ENCODE measurements around the gene MARK1. TPM values are rescaled to one million over a fixed set of nuclear protein-coding genes. Genes with fewer than 3 reads are reported as not detected.

MARK1 gene
- total and polyA plus RNA-seq, 2 of the 4 experiments (the other 2 are of a cell fraction): not detected

DNA sequence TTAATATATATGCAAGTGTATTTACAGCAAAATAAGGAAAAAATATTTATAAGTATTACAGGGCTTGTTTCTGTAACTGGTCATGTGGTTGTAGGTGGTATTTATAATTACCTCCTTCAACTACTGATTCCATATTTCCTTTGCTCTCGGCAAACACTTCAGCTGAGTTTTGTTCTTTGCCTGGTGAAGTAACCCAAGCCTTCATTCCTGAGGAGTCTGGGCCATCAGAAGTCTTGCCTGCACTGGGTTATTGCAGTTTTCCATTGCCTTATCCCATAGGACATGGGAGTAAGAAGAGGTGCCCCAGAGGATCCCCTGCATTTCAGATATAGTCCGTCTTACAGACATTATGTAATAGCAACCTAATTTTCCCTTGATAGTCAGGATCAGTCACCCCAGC, 23.8 kb downstream of the MARK1 start:
- BruUV-seq (replicated peaks): no TSS peak
- ChIA-PET POLR2A (ENCODE audit: unreplicated experiment) (interaction anchor here (1.1 kb wide), 1 partner anchor 18 kb away, joined by 4 read pairs; no protein-coding TSS in a partner anchor), CTCF (no interaction called here)
- Histone ChIP-seq H3K14ac (replicated peaks; ENCODE audit: low read depth, low read length) (no peak overlapping the region), H3K27me3 (ENCODE audit: control insufficient read depth, insufficient read depth, low read length) (no peaks in the 10 kb centered on the region), H3K79me1 (ENCODE audit: low read depth in 1 of 2, low read length in 2 of 2) (no peaks in the 10 kb centered on the region), H3K36me3 (ENCODE audit: control insufficient read depth, insufficient read depth, low read length) (no peaks in the 10 kb centered on the region), H3K18ac (ENCODE audit: low read depth, low read length) (no peak overlapping the region), H2AK9ac (replicated peaks; ENCODE audit: low read depth, low read length, poor library complexity) (no peak overlapping the region), H2BK5ac (ENCODE audit: low read depth, low read length, poor library complexity, severe bottlenecking) (no peak overlapping the region), H4K5ac (ENCODE audit: low read depth, low read length) (no peak overlapping the region), H2AFZ (replicated peaks; ENCODE audit: low read length, poor library complexity) (no peak overlapping the region), H3K4me2 (ENCODE audit: low read depth, low read length) (no peak overlapping the region), H3K23ac (ENCODE audit: low read depth, low read length) (no peak overlapping the region), H3K27ac (ENCODE audit: insufficient read depth, low read length) (no peak overlapping the region), H4K20me1 (ENCODE audit: insufficient read depth, low read length) (no peaks in the 10 kb centered on the region), H3K4me3 (ENCODE audit: insufficient read depth, low read depth, low read length) (no peak overlapping the region), H2BK120ac (ENCODE audit: low read depth, low read length) (no peak overlapping the region), H3K9ac (ENCODE audit: low read depth, low read length) (no peak overlapping the region), H3K9me1 (ENCODE audit: insufficient read depth, low read length) (no peaks in the 10 kb centered on the region), H2BK20ac (ENCODE audit: low read depth, low read length) (no peak overlapping the region), H3K9me3 (ENCODE audit: control insufficient read depth, insufficient read depth, low read length) (no peaks in the 10 kb centered on the region), H3K4ac (ENCODE audit: low read depth, low read length) (no peak overlapping the region), H3K4me1 (ENCODE audit: control insufficient read depth, insufficient read depth, low read length) (no peaks in the 10 kb centered on the region), H4K8ac (ENCODE audit: low read depth in 2 of 2, low read length in 2 of 2) (no peak overlapping the region), H2BK15ac (ENCODE audit: low read depth, low read length) (no peak overlapping the region), H2AK5ac (ENCODE audit: low read depth, low read length) (no peak overlapping the region), H4K91ac (ENCODE audit: insufficient read depth, low read depth, low read length) (no peak overlapping the region), H3K56ac (ENCODE audit: extremely low read depth, insufficient read depth, low read length) (no peak overlapping the region)
- no peak for ATAC-seq (ENCODE audit: low read depth)
- DNase-seq: no peak
- 100% methylated on average over 1 of the region's 2 CpGs; no CpG with 5 or more reads in 1 of the 2 experiments for WGBS, 2 experiments (ENCODE audit: extremely low coverage in 2 of 2, insufficient read length in 1 of 2)
- TF ChIP-seq CEBPB (IDR thresholded peaks at IDR 0.05; ENCODE audit: low read depth, low read length) (no peak), SMC3 (IDR thresholded peaks at IDR 0.05; ENCODE audit: low read depth, low read length) (no peak), MXI1 (IDR thresholded peaks at IDR 0.05; ENCODE audit: borderline replicate concordance, low read depth, low read length) (no peak), CTCF (conservative IDR thresholded peaks at IDR 0.05; ENCODE audit: low read depth, low read length) (no peak), POLR2A (IDR thresholded peaks at IDR 0.05; ENCODE audit: low read depth, low read length) (no peak), RFX5 (IDR thresholded peaks at IDR 0.05; ENCODE audit: low read depth, low read length) (no peak), RCOR1 (IDR thresholded peaks at IDR 0.05; ENCODE audit: insufficient replicate concordance, low read length) (no peak), FOS (IDR thresholded peaks at IDR 0.05; ENCODE audit: low read depth, low read length) (no peak), MAZ (IDR thresholded peaks at IDR 0.05; ENCODE audit: borderline replicate concordance, low read depth, low read length) (no peak), RAD21 (IDR thresholded peaks at IDR 0.05; ENCODE audit: low read length) (no peak), NFE2L2 (IDR thresholded peaks at IDR 0.05; ENCODE audit: low read depth, low read length) (no peak), CHD1 (IDR thresholded peaks at IDR 0.05; ENCODE audit: low read depth, low read length) (no peak), MAFK (IDR thresholded peaks at IDR 0.05; ENCODE audit: low read depth, low read length) (no peak), USF2 (IDR thresholded peaks at IDR 0.05; ENCODE audit: low read depth, low read length) (no peak), BHLHE40 (IDR thresholded peaks at IDR 0.05; ENCODE audit: low read depth, low read length) (no peak)
- TF ChIP-seq, protein P1, sequence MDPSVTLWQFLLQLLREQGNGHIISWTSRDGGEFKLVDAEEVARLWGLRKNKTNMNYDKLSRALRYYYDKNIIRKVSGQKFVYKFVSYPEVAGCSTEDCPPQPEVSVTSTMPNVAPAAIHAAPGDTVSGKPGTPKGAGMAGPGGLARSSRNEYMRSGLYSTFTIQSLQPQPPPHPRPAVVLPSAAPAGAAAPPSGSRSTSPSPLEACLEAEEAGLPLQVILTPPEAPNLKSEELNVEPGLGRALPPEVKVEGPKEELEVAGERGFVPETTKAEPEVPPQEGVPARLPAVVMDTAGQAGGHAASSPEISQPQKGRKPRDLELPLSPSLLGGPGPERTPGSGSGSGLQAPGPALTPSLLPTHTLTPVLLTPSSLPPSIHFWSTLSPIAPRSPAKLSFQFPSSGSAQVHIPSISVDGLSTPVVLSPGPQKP (IDR thresholded peaks at IDR 0.05; ENCODE audit: borderline replicate concordance, low read depth, low read length): no peak
- dilution Hi-C loops (cut with HindIII; ENCODE audit: low sequenced_read_pairs, unreplicated experiment): no loop called here
- in situ Hi-C loops (cut with MboI; ENCODE audit: low sequenced_read_pairs): no loop called here
- intact Hi-C loops (cut with micrococcal nuclease): no loop called here
